ENCODE measurements around the gene SPATA24. TPM values are rescaled to one million over a fixed set of nuclear protein-coding genes. Genes with fewer than 3 reads are reported as not detected.

The SPATA24 gene
- total and polyA plus RNA-seq, 2 donors (not counting 1 experiment from before 2014, with no cell fraction given): 5.6 to 7.4 TPM

GRCh38 chr5:139383993-139384590 is 19.8 kb downstream of the SPATA24 start:
- H3K4me3 ChIP-seq (replicated peaks in 1 of 4; ENCODE audit: control extremely low read depth in 1 of 4, insufficient read depth in 1 of 4, low read depth in 3 of 4, low read length in 4 of 4): no peak overlapping the region
- TF ChIP-seq EZH2 (IDR thresholded peaks at IDR 0.05; ENCODE audit: low read length, missing control alignments): no peak
- TF ChIP-seq CTCF (conservative IDR thresholded peaks at IDR 0.05 in 1 of 2, IDR thresholded peaks at IDR 0.05 in 1 of 2; ENCODE audit: low read depth in 1 of 2, low read length in 2 of 2): no peak
- H3K27me3 ChIP-seq (ENCODE audit: control insufficient read depth, insufficient read depth, low read length): no peaks in the 10 kb centered on the region
- H3K4me2 ChIP-seq (ENCODE audit: extremely low read depth, insufficient read depth, low read length): no peak overlapping the region
- no peaks in the 10 kb centered on the region for H3K9me3 ChIP-seq (ENCODE audit: control insufficient read depth, insufficient read depth, low read depth, low read length)
- no peak for DNase-seq (ENCODE audit: low read depth in 2 of 2)
- H4K20me1 ChIP-seq (ENCODE audit: control insufficient read depth, extremely low read depth, insufficient read depth, low read length): no peaks in the 10 kb centered on the region
- no peak overlapping the region for H3K27ac ChIP-seq (ENCODE audit: insufficient read depth, low read length)
- H2AFZ ChIP-seq (ENCODE audit: low read length): no peak overlapping the region
- H3K4me1 ChIP-seq (ENCODE audit: control insufficient read depth, extremely low read depth, insufficient read depth, low read length): no peaks in the 10 kb centered on the region
- no peaks in the 10 kb centered on the region for H3K36me3 ChIP-seq (ENCODE audit: control insufficient read depth, insufficient read depth, low read length)
- no peaks in the 10 kb centered on the region for H3K79me2 ChIP-seq (ENCODE audit: control insufficient read depth, insufficient read depth, low read length)
- no peak overlapping the region for H3K9ac ChIP-seq (ENCODE audit: insufficient read depth, low read length)

- no peaks in the 10 kb centered on the region for H3K36me3 ChIP-seq (ENCODE audit: control insufficient read depth, insufficient read depth, low read length)
- H3K4me3 ChIP-seq (replicated peaks in 1 of 4; ENCODE audit: control extremely low read depth in 1 of 4, insufficient read depth in 1 of 4, low read depth in 3 of 4, low read length in 4 of 4): no peak within 1 kb of the TSS
- H3K4me1 ChIP-seq (ENCODE audit: control insufficient read depth, extremely low read depth, insufficient read depth, low read length): no peaks in the 10 kb centered on the region
- no peaks in the 10 kb centered on the region for H3K9me3 ChIP-seq (ENCODE audit: control insufficient read depth, insufficient read depth, low read depth, low read length)
- H3K27ac ChIP-seq (ENCODE audit: insufficient read depth, low read length): no peak within 1 kb of the TSS
- no peak within 1 kb of the TSS for H2AFZ ChIP-seq (ENCODE audit: low read length)
- DNase-seq (ENCODE audit: low read depth in 2 of 2): no peak
- H3K9ac ChIP-seq (ENCODE audit: insufficient read depth, low read length): no peak within 1 kb of the TSS
- H4K20me1 ChIP-seq (ENCODE audit: control insufficient read depth, extremely low read depth, insufficient read depth, low read length): no peaks in the 10 kb centered on the region
- no peaks in the 10 kb centered on the region for H3K79me2 ChIP-seq (ENCODE audit: control insufficient read depth, insufficient read depth, low read length)
- TF ChIP-seq CTCF (conservative IDR thresholded peaks at IDR 0.05 in 1 of 2, IDR thresholded peaks at IDR 0.05 in 1 of 2; ENCODE audit: low read depth in 1 of 2, low read length in 2 of 2): no peak
- no peak for TF ChIP-seq EZH2 (IDR thresholded peaks at IDR 0.05; ENCODE audit: low read length, missing control alignments)
- H3K4me2 ChIP-seq (ENCODE audit: extremely low read depth, insufficient read depth, low read length): no peak within 1 kb of the TSS
- H3K27me3 ChIP-seq (ENCODE audit: control insufficient read depth, insufficient read depth, low read length): no peaks in the 10 kb centered on the region
These were observed 20.5 kb downstream of the SPATA24 start, which contains the start of gene SLC23A1 for GRCh38 chr5:139383275-139383992. SLC23A1 (minus strand) TSS chr5:139383297; CDS start chr5:139383253, 44 bp downstream.

GRCh38 chr5:139382807-139383206 is 21.1 kb downstream of the SPATA24 start:
- no peaks in the 10 kb centered on the region for H3K36me3 ChIP-seq (ENCODE audit: control insufficient read depth, insufficient read depth, low read length)
- no peaks in the 10 kb centered on the region for H4K20me1 ChIP-seq (ENCODE audit: control insufficient read depth, extremely low read depth, insufficient read depth, low read length)
- H3K4me2 ChIP-seq (ENCODE audit: extremely low read depth, insufficient read depth, low read length): no peak overlapping the region
- no peak for TF ChIP-seq EZH2 (IDR thresholded peaks at IDR 0.05; ENCODE audit: low read length, missing control alignments)
- no peak overlapping the region for H3K27ac ChIP-seq (ENCODE audit: insufficient read depth, low read length)
- no peaks in the 10 kb centered on the region for H3K27me3 ChIP-seq (ENCODE audit: control insufficient read depth, insufficient read depth, low read length)
- H3K4me3 ChIP-seq (replicated peaks in 1 of 4; ENCODE audit: control extremely low read depth in 1 of 4, insufficient read depth in 1 of 4, low read depth in 3 of 4, low read length in 4 of 4): no peak overlapping the region
- no peaks in the 10 kb centered on the region for H3K9me3 ChIP-seq (ENCODE audit: control insufficient read depth, insufficient read depth, low read depth, low read length)
- H3K4me1 ChIP-seq (ENCODE audit: control insufficient read depth, extremely low read depth, insufficient read depth, low read length): no peaks in the 10 kb centered on the region
- no peaks in the 10 kb centered on the region for H3K79me2 ChIP-seq (ENCODE audit: control insufficient read depth, insufficient read depth, low read length)
- no peak for DNase-seq (ENCODE audit: low read depth in 2 of 2)
- no peak overlapping the region for H3K9ac ChIP-seq (ENCODE audit: insufficient read depth, low read length)
- H2AFZ ChIP-seq (ENCODE audit: low read length): no peak overlapping the region

All from fibroblast of lung (primary cell).